ENCODE data around the gene NR3C1.

DNA sequence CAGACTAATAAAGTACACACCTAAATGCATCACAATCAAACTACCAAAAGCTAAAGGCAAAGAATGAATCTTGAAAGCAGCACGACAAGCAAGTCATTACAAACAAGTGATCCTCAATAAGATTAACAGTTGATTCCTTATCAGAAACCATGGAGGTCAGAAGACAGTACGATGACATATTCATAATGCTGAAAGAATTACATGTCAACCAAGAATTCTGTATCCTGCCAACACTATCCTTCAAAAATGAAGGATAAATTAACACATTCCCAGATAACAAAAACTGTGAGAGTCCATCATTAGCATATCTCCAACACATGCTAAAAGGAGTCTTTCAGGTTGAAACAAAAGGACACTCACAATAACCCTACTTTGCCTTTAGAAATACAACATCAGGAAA is 39.4 kb downstream of the NR3C1 start:
- no peak for TF ChIP-seq CTCF (IDR thresholded peaks at IDR 0.05; ENCODE audit: poor library complexity)
- TF ChIP-seq EZH2 (IDR thresholded peaks at IDR 0.05; ENCODE audit: borderline replicate concordance): no peak
- TF ChIP-seq EZH2phosphoT487 (IDR thresholded peaks at IDR 0.05; ENCODE audit: low read depth, severe bottlenecking, unreplicated experiment): no peak
